DMS53 treated with DMSO at 0.1 percent for 48 hours (cell line): ENCODE data around the gene CLASP1.

Source experiments
- DNase-seq: peaks from one replicate; lab custom pipeline; 2025; ENCODE audit not compliant: unreplicated experiment; lab: John Stamatoyannopoulos, UW

Gene CLASP1

DNA sequence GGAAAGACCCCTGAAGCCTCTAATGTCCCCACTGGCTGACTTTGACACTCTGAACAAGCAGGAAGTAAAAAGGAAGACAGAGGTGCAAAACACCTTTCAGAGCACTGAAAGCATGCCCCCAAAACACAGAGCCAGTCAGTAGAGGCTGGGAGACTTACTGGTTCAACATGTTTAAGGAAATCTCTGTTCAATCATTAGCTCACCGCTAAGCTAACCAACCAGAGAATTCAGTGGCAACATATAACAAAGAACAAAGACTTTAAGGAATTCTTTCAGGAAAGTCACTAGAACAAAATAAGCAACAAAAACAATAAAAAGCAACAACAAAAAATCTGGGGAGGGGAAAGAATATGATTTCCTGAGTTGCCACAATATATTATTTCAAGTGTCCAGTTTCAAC, 142.6 kb downstream of the CLASP1 start:
- no peak for DNase-seq

- no peak for DNase-seq
Observed at GRCh38 chr2:121505986-121506586, 143.2 kb downstream of the CLASP1 start.

GRCh38 chr2:121505005-121505404, 144.3 kb downstream of the CLASP1 start:
- no peak for DNase-seq

- no peak for DNase-seq
Observed at GRCh38 chr2:121504316-121504715, 144.9 kb downstream of the CLASP1 start.

- no peak for DNase-seq
Observed at GRCh38 chr2:121502781-121503180, 146.5 kb downstream of the CLASP1 start.

DNA sequence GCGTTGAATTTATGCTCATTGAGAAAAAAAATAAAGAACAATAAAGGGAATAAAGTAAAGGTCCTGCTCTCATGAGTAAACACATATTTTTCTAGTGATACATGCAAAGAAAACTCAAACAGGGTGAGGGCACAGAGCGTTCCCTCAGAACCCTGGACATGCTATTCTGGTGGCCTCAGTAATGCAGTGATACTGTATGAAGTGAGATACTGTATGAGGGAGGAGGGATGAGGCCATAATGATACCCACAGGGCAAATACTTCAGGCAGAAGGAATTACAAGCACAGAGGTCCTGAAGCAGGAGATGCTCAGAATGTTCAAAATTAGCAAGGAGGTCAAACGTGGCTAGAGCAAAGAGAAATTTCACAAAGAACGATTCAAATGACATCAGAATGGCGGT, 147.0 kb downstream of the CLASP1 start:
- DNase-seq = no peak

GRCh38 chr2:121501554-121501953, 147.7 kb downstream of the CLASP1 start:
- no peak for DNase-seq

DNA sequence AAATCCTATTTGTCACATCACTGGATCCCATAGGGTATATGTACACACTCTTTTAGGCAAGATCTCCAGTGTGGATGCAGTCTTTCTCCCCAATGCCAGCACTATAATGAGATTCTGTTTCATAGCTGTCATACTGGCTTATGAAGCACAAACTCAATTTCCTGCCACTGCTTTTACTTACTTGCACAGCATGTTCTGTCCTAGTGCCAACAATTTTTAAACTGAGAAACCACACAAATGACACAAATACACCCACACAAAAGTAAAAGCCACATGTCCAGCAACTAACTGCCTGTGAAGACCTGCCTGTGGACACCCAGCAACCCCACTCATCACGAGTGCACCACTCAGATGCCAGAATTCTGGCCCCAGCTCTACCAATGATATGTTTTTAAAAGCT, 148.2 kb downstream of the CLASP1 start:
- no peak for DNase-seq

GRCh38 chr2:121498731-121499130, 150.5 kb downstream of the CLASP1 start:
- DNase-seq = no peak

DNA sequence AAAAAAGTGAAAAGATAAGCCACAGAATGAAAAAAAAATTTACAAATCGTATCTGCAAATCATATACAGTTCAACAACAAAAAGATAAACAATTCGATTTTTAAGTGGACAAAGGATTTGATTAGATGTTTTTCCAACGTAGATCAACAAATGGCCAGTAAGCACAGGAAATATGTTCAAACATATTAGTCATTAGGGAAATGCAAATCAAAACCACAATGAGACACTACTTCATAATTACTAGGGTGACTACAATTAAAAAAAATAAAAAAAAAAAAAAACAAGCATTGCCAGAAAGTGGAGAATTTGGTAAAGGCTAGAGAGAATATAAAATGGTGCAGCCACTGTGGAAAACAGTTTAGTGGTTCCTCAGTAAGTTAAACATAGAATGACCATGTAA, 156.9 kb downstream of the CLASP1 start:
- no peak for DNase-seq

GRCh38 chr2:121491518-121491917, 157.7 kb downstream of the CLASP1 start:
- DNase-seq = no peak

DNA sequence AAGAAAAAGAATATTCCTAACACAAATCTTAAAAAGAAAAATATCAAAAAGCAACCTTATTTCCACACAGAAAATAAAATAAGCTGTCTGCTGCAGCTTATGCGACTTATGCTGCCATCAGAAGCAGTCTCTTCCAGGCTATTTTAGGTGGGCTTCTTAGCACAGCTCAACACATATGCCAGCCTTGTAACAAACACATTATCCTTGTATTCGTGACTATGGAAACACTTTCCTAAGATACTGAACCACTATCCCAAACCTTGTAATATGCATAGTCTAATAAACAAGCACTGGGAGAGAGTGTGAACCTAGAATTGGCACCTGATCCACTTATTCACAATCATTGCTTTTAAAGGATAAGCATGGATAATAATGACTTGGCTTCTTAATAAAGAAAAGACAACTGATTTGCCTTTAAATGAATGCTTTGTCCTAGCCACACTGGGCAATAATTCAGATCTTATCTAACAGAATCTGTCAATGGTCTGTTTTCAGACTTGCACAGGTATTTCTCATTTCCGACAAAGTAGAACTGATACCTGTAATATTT, 158.6 kb downstream of the CLASP1 start:
- no peak for DNase-seq

DNA sequence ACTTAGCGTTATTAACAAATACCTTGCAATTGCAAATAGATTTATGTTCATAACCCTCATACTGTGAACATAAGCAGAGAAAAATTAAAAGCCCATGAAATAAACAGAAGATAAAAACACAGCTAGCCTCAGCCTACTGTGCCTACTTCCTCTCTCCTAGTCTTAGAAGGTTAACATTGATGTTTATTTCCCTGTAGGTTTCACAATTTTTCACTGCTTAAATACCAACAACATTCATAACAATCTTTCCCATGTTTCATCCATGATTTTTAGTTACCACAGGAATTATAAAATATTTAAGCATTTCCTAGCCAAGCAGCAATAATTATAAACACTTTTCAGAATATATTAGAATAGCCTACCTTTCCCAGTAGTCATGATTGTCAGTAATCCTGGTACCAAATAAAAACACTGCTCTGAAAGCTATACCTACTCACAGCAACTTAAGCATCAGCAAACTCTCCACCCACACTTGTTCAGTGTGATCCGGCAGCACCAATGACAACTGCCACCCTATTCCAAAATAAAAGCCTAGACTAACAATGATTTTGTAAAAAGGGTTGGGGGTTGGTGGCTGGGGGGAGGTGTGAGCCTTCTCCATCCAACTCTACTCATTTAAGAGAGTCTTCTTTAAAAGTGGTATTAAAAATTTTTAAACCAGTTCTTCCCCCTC, 159.2 kb downstream of the CLASP1 start:
- no peak for DNase-seq

GRCh38 chr2:121489284-121489683, 160.0 kb downstream of the CLASP1 start:
- peak; percentile 82 for DNase-seq

DNA sequence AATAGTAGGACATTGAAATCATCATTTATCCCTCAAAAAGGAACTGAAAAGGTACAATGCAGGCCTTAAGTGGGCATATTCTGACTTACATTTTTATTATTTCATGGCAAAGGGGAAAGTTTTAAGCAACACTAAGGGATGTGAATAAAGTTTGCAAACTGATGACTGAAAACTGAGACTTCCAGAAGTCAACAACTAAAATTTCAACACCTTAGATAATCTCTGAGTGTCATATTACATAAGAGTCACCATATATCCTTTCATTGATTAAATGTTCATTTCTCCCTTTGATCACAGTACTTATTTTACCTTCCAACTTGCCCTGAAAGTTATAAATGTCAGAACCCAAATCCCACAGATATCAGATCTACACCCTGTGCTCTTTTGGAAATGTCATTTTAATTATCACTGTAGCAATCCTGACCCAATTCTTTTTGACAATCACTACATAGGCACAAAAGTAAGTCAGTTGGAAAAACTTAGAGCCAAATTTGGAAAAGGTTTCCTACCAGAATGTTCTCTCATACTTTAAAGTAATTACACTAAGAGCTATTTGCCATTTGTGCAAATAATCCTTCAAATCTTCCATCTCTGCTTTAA, 163.0 kb downstream of the CLASP1 start:
- DNase-seq = no peak

DNA sequence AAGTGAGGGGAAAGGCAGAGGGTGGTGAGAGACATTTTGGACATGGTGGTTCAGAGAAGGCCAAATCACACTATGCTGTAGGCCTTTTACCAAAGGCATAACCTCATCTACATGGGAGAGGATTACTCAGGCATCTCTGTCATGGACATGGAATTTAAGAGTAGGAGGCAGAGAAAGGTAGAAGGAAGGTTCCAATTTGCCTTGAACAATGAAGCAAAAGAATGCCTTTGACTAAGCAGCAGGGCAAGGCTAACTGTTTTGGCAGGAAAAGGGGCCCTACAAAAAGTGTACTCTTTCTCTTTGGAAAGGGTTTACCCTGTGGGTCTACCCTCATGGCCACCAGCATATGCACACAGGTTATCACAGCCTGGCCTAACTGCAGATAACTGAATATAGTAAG, 164.2 kb downstream of the CLASP1 start:
- DNase-seq = no peak

- no peak for DNase-seq
Observed at GRCh38 chr2:121483846-121484245, 165.4 kb downstream of the CLASP1 start.

GRCh38 chr2:121483021-121483420, 166.2 kb downstream of the CLASP1 start:
- DNase-seq = no peak

DNA sequence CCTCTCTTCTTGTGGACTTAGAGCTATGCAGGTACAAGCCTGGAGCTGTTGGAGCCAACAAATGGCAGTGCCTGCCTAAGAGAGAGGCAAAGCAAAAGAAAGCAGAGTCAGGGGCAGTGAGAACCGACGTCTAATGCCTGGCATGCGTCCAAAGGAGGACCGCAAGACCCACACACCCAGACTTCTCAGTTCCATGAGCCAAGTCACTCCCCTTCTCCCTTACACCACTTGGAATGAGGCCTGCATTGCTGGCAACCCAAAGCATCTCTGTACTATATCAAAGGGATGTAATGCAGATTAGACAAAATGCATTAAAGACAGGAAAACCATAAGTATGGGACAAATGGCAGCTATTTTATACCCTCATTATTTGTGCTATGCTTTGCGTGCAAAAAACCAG, 168.4 kb downstream of the CLASP1 start:
- DNase-seq = no peak

DNA sequence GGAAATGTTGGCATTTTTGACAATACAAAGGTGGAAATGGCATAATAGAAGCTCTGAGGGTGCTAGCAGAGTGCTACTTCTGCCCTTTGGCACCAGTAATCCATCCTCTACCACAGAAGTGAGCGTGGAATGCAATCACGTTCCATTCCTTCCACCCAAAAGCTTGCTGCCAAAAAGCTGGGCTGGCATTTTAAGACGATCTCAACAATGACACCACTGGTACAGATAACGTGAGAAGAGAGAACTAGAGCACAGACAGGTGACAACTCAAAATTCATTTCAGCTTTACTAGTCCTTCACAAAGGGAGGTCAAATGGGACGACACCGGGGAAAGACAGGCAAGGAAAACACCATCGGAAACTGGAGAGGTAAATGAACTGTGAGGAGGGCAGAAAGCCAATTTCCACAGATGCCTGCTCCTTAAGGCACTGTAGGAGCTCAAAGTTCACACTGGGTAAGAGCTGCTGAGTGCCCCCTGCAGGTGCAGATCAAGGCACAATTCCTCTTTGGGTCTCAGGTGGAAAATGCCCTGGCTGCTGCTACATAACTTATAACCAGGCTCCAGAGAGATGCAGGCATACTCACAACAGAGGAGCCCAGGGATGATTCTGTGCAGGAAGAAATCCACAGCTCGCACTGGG, 169.3 kb downstream of the CLASP1 start:
- peak; percentile 8 for DNase-seq

DNA sequence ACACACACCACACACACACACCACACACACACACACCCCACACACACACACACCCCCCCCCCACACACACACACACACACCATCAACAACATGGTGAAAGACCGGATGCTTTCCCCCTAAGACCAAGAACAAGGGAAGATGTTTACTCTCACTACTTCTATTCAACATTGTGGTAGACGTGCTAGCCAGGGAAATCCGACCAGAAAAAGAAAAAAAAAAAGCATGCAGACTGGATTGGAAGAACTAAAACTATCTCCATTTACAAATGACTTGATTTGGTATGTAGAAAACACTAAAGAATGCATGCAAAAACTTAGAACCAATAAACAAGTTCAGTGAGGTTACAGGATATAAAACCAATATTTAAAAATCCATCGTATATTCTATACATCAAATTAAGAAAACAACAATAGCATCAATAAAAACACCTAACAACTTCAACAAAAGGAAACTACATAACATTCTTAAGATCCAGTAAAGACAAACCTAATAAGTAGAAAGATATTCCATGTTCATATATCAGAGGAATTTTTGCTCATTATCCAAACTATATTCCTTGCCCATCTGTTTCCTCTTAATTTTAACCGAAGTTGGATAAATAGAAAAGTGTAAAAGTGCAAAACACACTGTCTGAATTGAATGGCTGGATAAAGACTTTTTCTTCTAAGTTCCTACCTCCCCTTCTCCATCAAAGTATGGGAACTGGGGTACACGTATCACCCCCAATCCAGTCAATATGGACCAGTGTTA, 170.1 kb downstream of the CLASP1 start:
- DNase-seq = no peak
